Umbilical cord (tissue), 2 donors: ENCODE results near the gene CELF4. TPM values are rescaled to one million over a fixed set of nuclear protein-coding genes. Genes with fewer than 3 reads are reported as not detected.

Experiments
- DNase-seq: peaks from one replicate; pipeline ENCODE4 v3.0.0-alpha.2; 2015; ENCODE audit warnings: low spot score
- total RNA-seq: library from RNA; depleted of rRNA; stranded (reverse); fragments of >200 nt; gene quantifications from one replicate; pipeline ENCODE4 v1.2.3, GENCODE V29; 2014; ENCODE audit warnings: low replicate concordance; ENCODE audit not compliant: insufficient read depth

The CELF4 gene
- total RNA-seq, 1 donor from 2014 or later = 5.3 TPM

GRCh38 chr18:37414816-37415215 lies 150.8 kb downstream of the CELF4 start:
- DNase-seq = no peak

- DNase-seq = no peak
These were observed 152.8 kb downstream of the CELF4 start for GRCh38 chr18:37412829-37413228.

- DNase-seq = no peak
These were observed 153.3 kb downstream of the CELF4 start for GRCh38 chr18:37412333-37412732.

- DNase-seq = no peak
These were observed 155.7 kb downstream of the CELF4 start for GRCh38 chr18:37409878-37410277.

DNA sequence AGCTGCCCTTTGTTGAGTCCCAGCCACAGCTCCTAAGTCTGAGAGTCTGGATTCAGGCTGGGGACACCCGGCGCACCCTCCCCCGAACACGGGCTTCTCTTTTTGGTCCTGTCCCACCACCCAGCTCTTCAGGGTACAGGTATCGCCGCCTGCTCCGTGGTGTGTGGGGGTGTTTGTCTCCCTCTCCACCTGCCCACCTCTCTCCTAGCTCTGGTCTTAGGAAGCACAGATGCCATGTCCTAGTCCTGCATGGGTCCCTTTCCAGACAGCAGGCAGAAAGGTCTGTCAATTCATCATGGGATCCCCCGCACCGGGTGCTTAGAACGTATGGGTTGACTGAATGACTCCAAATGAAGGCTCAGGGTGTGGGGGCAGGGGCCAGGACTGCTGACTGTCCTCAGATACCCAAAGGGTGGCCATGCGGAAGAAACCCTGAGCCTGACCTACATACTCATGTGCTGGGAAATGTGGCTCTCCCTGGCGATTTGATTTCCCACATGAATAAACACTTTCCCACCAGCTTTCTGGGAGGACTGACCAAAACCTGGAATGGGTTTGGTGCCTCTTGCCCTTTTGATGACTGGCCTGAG lies 156.8 kb downstream of the CELF4 start:
- DNase-seq = no peak

DNA sequence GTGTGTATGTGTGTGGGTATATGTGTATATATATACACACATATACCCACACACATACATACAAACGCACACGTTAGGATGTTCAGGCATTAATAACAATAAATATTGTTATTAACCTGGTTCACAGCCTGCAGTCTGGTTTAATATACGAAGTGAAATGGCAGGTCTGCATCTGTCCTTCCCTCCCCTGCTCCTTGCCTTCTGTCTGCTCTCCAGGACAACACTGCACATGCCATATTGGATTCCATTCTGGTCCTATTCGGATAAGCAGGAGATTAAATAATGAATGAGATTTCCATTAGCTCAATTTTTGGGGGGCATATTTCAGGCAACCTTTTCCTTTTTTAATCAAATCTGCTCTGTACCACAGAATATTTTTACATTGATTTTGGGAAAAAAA lies 158.0 kb downstream of the CELF4 start:
- no peak for DNase-seq

DNA sequence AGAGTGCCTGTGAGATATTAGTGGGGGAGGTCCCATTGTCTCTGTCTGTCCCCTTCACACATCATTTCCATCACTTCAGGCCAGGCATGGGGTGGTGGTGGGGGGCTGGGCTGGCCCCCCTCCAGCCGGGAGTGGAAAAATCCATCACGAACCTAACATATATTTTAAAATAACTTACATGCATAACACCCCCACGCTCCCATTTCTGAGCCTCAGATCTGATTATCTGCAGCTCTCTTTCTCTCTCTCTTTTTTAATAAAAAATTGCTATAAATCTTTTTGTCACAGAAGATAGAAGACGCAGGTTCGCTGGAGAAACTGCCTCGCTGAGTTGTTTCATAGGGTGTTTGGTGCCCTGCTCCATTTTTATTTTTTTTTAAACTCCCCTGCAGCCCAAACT lies 159.8 kb downstream of the CELF4 start:
- no peak for DNase-seq

GRCh38 chr18:37405229-37405628 lies 160.4 kb downstream of the CELF4 start:
- DNase-seq = no peak

- no peak for DNase-seq
These were observed 161.8 kb downstream of the CELF4 start for GRCh38 chr18:37403788-37404187.

GRCh38 chr18:37403100-37403781 lies 162.4 kb downstream of the CELF4 start:
- peak; percentile 89 for DNase-seq

DNA sequence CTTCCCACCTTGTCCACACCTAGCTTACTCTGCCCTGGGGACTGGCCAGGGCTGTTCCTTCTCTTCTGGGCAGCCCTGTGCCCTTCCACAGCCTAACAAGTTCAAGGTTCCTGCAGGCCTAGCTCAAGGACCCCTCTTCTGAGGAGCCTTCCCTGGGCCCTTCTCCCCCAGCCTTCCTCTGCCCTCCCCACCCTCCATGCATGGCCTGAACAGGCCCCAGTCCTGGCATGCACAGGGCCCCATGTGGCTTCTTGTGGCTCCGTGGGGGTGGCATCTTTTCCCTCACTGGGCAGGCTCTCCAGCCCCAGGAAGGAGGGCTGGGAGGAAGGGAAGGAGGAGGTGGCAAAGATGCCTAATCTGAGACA lies 162.9 kb downstream of the CELF4 start:
- no peak for DNase-seq

GRCh38 chr18:37400802-37401201 lies 164.8 kb downstream of the CELF4 start:
- no peak for DNase-seq

DNA sequence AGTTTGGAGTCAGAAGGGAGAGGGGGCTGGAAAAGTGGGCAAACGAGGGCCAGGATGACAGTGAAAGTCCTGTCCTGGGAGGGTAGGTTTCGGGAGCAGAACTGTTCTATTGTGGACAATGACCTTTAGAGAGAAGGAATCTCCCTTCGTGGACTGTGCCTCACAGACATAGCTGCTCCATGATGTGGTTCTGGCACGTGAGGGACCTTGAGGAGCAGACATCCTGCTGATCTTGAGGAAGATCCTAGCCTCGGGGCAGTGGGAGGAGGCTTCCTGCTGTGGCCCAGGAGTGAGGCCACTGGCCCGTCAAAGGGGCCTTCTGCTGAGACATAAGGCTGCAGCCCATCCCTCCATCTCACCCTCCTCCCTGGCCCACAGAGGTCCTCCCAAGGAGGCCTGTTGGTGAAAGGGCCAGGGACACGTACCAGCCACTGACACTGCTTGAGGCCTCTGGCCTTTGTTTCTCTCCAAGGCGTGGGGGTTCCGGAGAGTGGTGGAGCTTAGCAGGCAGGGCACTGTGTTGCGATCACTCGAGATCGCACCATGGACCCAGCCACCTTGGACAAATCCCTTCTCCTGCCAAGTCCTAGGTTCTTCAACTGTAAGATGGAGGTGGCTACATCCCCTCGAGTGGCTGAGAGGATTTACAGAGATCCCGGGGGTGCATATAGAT lies 167.2 kb downstream of the CELF4 start:
- no peak for DNase-seq

GRCh38 chr18:37397814-37398213 lies 167.8 kb downstream of the CELF4 start:
- DNase-seq = no peak

DNA sequence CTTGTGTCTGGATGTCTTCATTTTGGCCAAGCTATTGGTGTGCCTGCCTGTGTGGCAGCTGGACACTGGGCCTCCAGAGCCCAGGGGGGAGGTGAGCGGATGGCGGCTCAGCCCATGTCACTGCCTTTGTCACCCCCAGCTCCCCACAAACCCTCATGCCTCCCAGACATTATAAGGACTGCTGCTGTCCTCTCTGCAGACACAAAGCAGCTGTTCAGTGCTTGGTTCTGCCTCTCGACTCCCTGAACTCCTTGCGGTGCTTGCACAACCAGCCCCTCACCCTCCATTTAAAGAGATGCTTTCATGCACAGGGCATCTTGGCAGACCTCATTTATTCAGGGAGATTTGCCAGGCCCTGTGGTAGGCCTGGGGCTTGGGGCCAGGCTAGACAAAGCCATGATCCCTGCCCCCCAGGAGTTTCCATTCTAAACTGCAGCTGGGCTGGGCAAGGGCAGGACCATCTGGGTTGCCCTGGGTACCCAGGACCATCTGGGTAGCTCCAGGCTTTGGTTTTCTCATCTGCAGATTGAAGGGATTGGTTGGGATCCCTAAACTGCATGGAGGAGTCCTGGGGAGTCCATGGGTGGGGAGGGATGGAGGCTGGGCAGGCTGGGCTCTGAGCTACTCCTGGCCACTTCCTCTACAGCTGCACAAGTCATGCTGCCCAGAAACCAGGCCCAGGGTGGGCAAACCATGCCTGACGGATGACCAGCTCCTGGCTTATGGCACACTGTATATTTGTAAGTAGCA lies 168.5 kb downstream of the CELF4 start:
- DNase-seq = no peak

DNA sequence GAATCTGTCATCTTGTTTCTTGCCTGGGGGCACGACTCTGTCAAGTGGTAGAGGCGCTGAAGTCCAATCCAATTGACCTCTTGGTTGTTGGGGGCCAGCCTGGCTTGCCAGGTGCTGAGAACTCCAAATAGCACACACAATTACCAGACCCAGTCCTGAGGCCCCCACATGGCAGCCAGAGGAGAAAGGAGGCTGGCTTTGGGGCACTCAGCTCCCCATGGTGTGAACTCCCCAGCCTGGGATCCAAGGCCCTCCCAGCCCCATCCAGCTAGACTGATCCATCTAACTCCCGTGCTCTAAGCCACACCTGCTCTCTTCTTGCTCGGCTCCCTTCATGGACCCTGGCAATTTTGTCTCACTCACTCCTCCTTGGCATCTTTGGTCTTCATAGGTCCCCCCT lies 170.0 kb downstream of the CELF4 start:
- no peak for DNase-seq

DNA sequence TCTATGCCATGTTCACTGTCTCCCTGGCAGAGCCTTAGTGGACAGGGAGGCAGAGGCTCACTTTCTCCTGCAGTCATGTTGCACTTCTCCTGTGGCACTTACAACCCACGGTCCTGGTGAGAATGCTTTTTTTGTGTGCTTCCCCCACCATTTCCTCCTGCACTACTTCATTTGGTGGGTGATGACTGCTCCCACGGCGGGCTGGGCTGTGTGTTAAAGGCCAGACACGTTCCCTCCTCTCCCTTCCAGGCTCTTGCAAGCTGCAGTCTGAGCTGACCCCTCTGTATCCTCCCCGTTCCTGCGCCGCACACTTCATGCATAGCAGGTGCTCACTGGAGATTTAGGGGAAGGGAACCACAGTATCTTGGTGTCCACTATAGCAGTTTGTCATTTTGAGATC lies 170.5 kb downstream of the CELF4 start:
- DNase-seq = no peak

DNA sequence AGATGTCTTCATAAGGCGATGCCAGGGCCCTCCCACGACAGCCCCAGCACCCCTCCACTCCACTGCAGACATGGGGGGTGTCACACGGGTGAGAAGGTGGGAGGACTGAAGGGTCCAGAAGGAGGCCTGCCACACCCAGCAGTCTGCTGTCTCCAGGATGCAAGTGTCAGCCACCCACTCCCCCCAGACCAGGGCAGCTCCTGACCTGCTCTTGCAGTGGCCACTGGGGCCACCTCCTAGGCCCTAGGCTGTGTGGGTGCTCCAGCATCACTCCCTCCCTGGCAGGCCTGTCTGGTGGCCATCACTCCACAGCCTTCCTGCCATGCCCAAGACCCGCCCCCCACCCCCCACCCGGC lies 171.0 kb downstream of the CELF4 start:
- no peak for DNase-seq

- DNase-seq = peak; percentile 89
These were observed 171.5 kb downstream of the CELF4 start for GRCh38 chr18:37393945-37394609.

GRCh38 chr18:37393221-37393827 lies 172.3 kb downstream of the CELF4 start:
- no peak for DNase-seq

DNA sequence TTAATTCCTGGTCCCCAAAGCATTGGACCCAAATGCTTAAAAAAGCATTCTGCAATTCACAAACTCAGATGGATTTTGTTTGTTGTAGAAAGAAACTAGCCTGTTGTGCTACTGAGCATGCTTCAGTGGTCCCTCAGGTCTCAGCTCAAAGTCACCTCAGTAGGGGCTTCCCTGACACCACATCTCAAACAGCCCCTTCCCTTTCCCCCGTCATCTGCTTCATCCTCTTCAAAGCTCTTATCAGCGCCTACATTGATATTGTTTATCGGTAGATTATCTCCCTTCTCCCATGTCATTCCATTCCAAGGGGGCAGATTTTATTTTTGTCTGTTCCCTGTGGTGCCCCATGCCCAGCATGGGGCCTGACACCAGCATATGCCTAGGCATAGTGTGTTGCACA lies 172.9 kb downstream of the CELF4 start:
- no peak for DNase-seq
